Heart right ventricle (tissue), 16 donors: ENCODE results near the gene CLEC16A. TPM values are rescaled to one million over a fixed set of nuclear protein-coding genes. Genes with fewer than 3 reads are reported as not detected.

ENCODE experiments used
- ATAC-seq, 8 donors: fragments of 200-7000 bp; cut with Tn5 transposase; one replicate each; pipeline ENCODE4 v1.9.1; 2020; ENCODE audit warnings: mild to moderate bottlenecking in 8 of 8, moderate library complexity in 8 of 8, moderate number of reproducible peaks in 1 of 8
- DNase-seq, 2 donors: peaks; one replicate each; pipeline ENCODE4 v3.0.0-alpha.2; 2020
- H3K27ac ChIP-seq, 10 donors: fragments of 200-600 bp; sonication (generic) in 2 of 10; one replicate each; pipeline versions ENCODE4 v1.5.0 to v1.8.0; 2020 to 2022; ENCODE audit warnings: mild to moderate bottlenecking in 3 of 10
- H3K27me3 ChIP-seq, 7 donors: fragments of 200-600 bp; one replicate each; pipeline ENCODE4 v1.8.0; 2021 to 2022; ENCODE audit warnings: mild to moderate bottlenecking in 2 of 7
- H3K36me3 ChIP-seq, 9 donors: fragments of 200-600 bp; sonication (generic) in 1 of 9; one replicate each; pipeline versions ENCODE4 v1.5.0 to v1.8.0; 2020 to 2022; ENCODE audit warnings: mild to moderate bottlenecking in 2 of 9
- H3K4me1 ChIP-seq, 9 donors: fragments of 200-600 bp; sonication (generic) in 1 of 9; one replicate each; pipeline versions ENCODE4 v1.5.0 to v1.8.0; 2020 to 2022; ENCODE audit warnings: mild to moderate bottlenecking in 4 of 9
- H3K4me3 ChIP-seq, 10 donors: fragments of 200-600 bp; sonication (generic) in 2 of 10; one replicate each; pipeline versions ENCODE4 v1.5.0 to v1.8.0; 2020 to 2022; ENCODE audit warnings: mild to moderate bottlenecking in 7 of 10, moderate library complexity in 2 of 10
- H3K9me3 ChIP-seq, 11 donors: fragments of 200-600 bp in 10 of 11; sonication (generic) in 2 of 11; one replicate each; pipeline versions ENCODE4 v1.5.0 to v1.8.0; 2013 to 2022; ENCODE audit warnings: mild to moderate bottlenecking in 2 of 11, control low read depth in 1 of 11, moderate library complexity in 1 of 11
- CTCF ChIP-seq, 9 donors: fragments of 200-600 bp; sonication (generic) in 2 of 9; IDR thresholded peaks; one replicate each; pipeline versions ENCODE4 v1.5.0 to v1.8.0; 2021 to 2022; ENCODE audit warnings: antibody characterized with exemption in 9 of 9, mild to moderate bottlenecking in 5 of 9, moderate library complexity in 1 of 9
- WGBS, 2 donors: extraction: QIAGEN DNeasy Blood & Tissue Kit; methylation state at CpG; one replicate each; pipeline ENCODE4 v1.1.7; 2013; ENCODE audit warnings: inconsistent platforms in 1 of 2; 5-methylcytosine and 5-hydroxymethylcytosine counted together
- intact Hi-C, 10 donors: fragments of 100-400 bp; cut with DNase I; formaldehyde crosslinking; loops; one replicate each; pipeline versions ENCODE4 v1.11.1 to v1.14.2; 2022
- polyA plus RNA-seq, 2 donors: library from polyadenylated mRNA; stranded (reverse); fragments of 200-250 nt; gene quantifications; one replicate each; pipeline ENCODE4 v1.2.3, GENCODE V29; 2013
- total RNA-seq, 10 donors: library from RNA; stranded (reverse); fragmentation: NEBNext Ultra II Directional in 3 of 10; extraction: Animal tissue kit (Norgen Biotek cat#: 25700) in 3 of 10; gene quantifications; one replicate each; pipeline versions ENCODE4 v1.2.1 to v1.2.4, GENCODE V29; 2021 to 2023
- donor health status: Arrhythmogenic right ventricular cardiomyopathy.
- donor health status: ischemic (EF 13 %, LVEDD 7.1; RV severe dilation, severe dysfunction).
- donor health status: healthy with polysubstance abuse.
- donor health status: DM: no; HTN: yes; CAD: no.
- donor health status: DM: no; HTN: no; CAD: no.
- donor health status: ischemic (EF 25% LVEDD 6.9; RV normal size, moderate dysfunction).
- donor health status: ischemic (EF 25% LVEDD 5.7; RV mildly dilated, moderate dysfunction).
- donor health status: healthy.
- donor health status: DM: yes; HTN: yes; CAD: no.
- donor health status: Ischemic cardiomyopathy.
- donor health status: ischemic (EF 35%, LVEDD 5.7; RV mildly dilated, moderate dysfunction).
- donor health status: nonischemic (EF 11% LVEDD 7.7; RV severe dilation, severe dysfunction).
- donor health status: DM: yes; HTN: yes; CAD: no.
- donor health status: PGD.
- donor health status: ischemic (EF 29% LVEDD 5.4; RV normal size, mild dysfunction).
- donor health status: nonischemic (EF 23%, LVEDD 6.1; RV moderate dilation, normal function).

Gene CLEC16A
- total and polyA plus RNA-seq, 12 donors: 12.1 to 30.8 (median 23.0) TPM

- Histone ChIP-seq H3K27ac (peak overlapping the region in 3 of 10 donors; percentile 0 to 48 (median 46)), H3K4me3 (no peak overlapping the region), H3K9me3 (no peaks in the 10 kb centered on the region), H3K27me3 (no peaks in the 10 kb centered on the region), H3K36me3 (peaks cover 0 to 98% (median 11%) of the 10 kb centered on the region in 9 donors), H3K4me1 (peaks cover 0 to 11% (median 0%) of the 10 kb centered on the region in 9 donors)
- intact Hi-C loops: no loop called here
- DNase-seq (no peak), ATAC-seq (no peak)
- WGBS, 2 donors: 87 to 93% methylated on average over 5 of the region's 5 CpGs
- no peak for TF ChIP-seq CTCF (IDR thresholded peaks at IDR 0.05)
Observed at GRCh38 chr16:11046382-11046931, 102.1 kb downstream of the CLEC16A start.

- Histone ChIP-seq H3K4me3 (no peak overlapping the region), H3K36me3 (peaks cover 0 to 98% (median 11%) of the 10 kb centered on the region in 9 donors), H3K27me3 (no peaks in the 10 kb centered on the region), H3K4me1 (peaks cover 0 to 17% (median 0%) of the 10 kb centered on the region in 9 donors), H3K27ac (peak overlapping the region in 6 of 10 donors; percentile 6 to 48 (median 31)), H3K9me3 (no peaks in the 10 kb centered on the region)
- ATAC-seq: peak in 4 of 8 donors; percentile 29 to 62 (median 43)
- TF ChIP-seq CTCF (IDR thresholded peaks at IDR 0.05): no peak
- no peak for DNase-seq
- intact Hi-C loops: no loop called here
- WGBS, 2 donors: 76 to 77% methylated on average over 4 of the region's 4 CpGs
Observed at GRCh38 chr16:11047057-11047456, 102.7 kb downstream of the CLEC16A start.

GRCh38 chr16:11047939-11048800, 103.8 kb downstream of the CLEC16A start:
- no peak overlapping the region for H3K4me3 ChIP-seq
- H3K4me1 ChIP-seq: peaks cover 0 to 26% (median 0%) of the 10 kb centered on the region in 9 donors
- DNase-seq (no peak), ATAC-seq (no peak)
- intact Hi-C loops: no loop called here
- no peaks in the 10 kb centered on the region for H3K27me3 ChIP-seq
- no peak for TF ChIP-seq CTCF (IDR thresholded peaks at IDR 0.05)
- 93 to 95% methylated on average over 21 of the region's 21 CpGs for WGBS, 2 donors
- peak overlapping the region in 3 of 10 donors; percentile 15 to 48 (median 37) for H3K27ac ChIP-seq
- H3K36me3 ChIP-seq: peaks cover 0 to 98% (median 8%) of the 10 kb centered on the region in 9 donors
- H3K9me3 ChIP-seq: no peaks in the 10 kb centered on the region

GRCh38 chr16:11049396-11050059, 105.2 kb downstream of the CLEC16A start:
- Histone ChIP-seq H3K4me3 (no peak overlapping the region), H3K9me3 (no peaks in the 10 kb centered on the region), H3K27ac (no peak overlapping the region), H3K4me1 (peaks cover 0 to 26% (median 0%) of the 10 kb centered on the region in 9 donors), H3K27me3 (no peaks in the 10 kb centered on the region), H3K36me3 (peaks cover 0 to 98% (median 0%) of the 10 kb centered on the region in 9 donors)
- no peak for TF ChIP-seq CTCF (IDR thresholded peaks at IDR 0.05)
- 93 to 100% methylated on average over 3 of the region's 3 CpGs for WGBS, 2 donors
- ATAC-seq: no peak
- no peak for DNase-seq
- intact Hi-C loops: no loop called here
